GM12875 (cell line): ENCODE data around the gene FUZ.

ENCODE experiments used
- H3K4me3 ChIP-seq: one replicate; pipeline ENCODE4 v1.5.1; 2011; ENCODE audit warnings: low read depth, low read length, control low read depth
- CTCF ChIP-seq: IDR thresholded peaks from 2 replicates; pipeline ENCODE4 v1.5.1; 2011; ENCODE audit warnings: low read depth, mild to moderate bottlenecking, control low read depth, inconsistent platforms, low read length, moderate library complexity, borderline replicate concordance; ENCODE audit not compliant: insufficient read depth

FUZ gene

GRCh38 chr19:49818649-49819370, 5.7 kb upstream of the FUZ start:
- TF ChIP-seq CTCF: no peak
- peak overlapping the region; percentile 87 for H3K4me3 ChIP-seq

- 0 out of 2 replicates have a peak, but pooled peaks have one; percentile 21 for TF ChIP-seq CTCF
- peak within 1 kb of the TSS; percentile 87 for H3K4me3 ChIP-seq
Measured at GRCh38 chr19:49817964-49818648, 5.0 kb upstream of the FUZ start, which contains the start of gene MED25. TSS of gene MED25 (plus strand) at chr19:49818289. CDS start at chr19:49818342, 53 bp downstream.

- TF ChIP-seq CTCF: no peak
- H3K4me3 ChIP-seq: no peak overlapping the region
Measured at GRCh38 chr19:49816590-49816989, 3.5 kb upstream of the FUZ start.

- no peak for TF ChIP-seq CTCF
- no peak overlapping the region for H3K4me3 ChIP-seq
Measured at GRCh38 chr19:49814010-49814409, 918 bp upstream of the FUZ start.

- no peak for TF ChIP-seq CTCF
- peak overlapping the region; percentile 72 for H3K4me3 ChIP-seq
Measured at GRCh38 chr19:49812452-49812996, 568 bp downstream of the FUZ start.

GRCh38 chr19:49811328-49811727, 1.8 kb downstream of the FUZ start:
- TF ChIP-seq CTCF: no peak
- H3K4me3 ChIP-seq: no peak overlapping the region
